GM18870 (cell line): ENCODE data around the gene PPP1R13B.
"Not testable (repeated sequence)": the region's sequence is repeated elsewhere in the genome, so short reads cannot be mapped to it uniquely, and the experiment has no call there.

Experiments
- ATAC-seq: cut with Tn5 transposase; IDR thresholded peaks from one replicate; pipeline ENCODE4 v1.9.1; 2021; ENCODE audit warnings: moderate library complexity; ENCODE audit not compliant: unreplicated experiment

PPP1R13B gene, protein sequence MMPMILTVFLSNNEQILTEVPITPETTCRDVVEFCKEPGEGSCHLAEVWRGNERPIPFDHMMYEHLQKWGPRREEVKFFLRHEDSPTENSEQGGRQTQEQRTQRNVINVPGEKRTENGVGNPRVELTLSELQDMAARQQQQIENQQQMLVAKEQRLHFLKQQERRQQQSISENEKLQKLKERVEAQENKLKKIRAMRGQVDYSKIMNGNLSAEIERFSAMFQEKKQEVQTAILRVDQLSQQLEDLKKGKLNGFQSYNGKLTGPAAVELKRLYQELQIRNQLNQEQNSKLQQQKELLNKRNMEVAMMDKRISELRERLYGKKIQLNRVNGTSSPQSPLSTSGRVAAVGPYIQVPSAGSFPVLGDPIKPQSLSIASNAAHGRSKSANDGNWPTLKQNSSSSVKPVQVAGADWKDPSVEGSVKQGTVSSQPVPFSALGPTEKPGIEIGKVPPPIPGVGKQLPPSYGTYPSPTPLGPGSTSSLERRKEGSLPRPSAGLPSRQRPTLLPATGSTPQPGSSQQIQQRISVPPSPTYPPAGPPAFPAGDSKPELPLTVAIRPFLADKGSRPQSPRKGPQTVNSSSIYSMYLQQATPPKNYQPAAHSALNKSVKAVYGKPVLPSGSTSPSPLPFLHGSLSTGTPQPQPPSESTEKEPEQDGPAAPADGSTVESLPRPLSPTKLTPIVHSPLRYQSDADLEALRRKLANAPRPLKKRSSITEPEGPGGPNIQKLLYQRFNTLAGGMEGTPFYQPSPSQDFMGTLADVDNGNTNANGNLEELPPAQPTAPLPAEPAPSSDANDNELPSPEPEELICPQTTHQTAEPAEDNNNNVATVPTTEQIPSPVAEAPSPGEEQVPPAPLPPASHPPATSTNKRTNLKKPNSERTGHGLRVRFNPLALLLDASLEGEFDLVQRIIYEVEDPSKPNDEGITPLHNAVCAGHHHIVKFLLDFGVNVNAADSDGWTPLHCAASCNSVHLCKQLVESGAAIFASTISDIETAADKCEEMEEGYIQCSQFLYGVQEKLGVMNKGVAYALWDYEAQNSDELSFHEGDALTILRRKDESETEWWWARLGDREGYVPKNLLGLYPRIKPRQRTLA

GRCh38 chr14:103847451-103848174 is at the start of gene PPP1R13B:
Gene PPP1R13B, minus strand, starts transcription at chr14:103847575. Its CDS starts 268 bp downstream, at chr14:103847307.
- no peak for ATAC-seq

DNA sequence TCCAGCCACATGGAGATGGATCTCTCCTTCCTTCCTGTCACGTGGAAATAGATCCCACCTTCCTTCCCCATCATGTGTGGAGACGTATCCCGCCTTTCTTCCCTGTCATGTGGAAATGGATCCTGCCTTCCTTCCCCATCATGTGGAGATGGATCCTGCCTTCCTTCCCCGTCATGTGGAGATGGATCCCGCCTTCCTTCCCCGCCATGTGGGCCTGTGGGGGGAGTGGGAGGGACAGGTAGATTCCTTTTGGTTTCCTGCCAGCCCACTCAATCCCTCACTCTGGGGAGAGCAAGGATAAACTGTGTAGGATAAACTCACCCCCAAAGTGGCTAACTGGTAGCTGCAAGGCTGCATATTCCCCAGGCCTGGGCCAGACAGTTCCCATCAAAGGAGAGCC is 49.2 kb upstream of the PPP1R13B start:
- ATAC-seq, result no peak

- ATAC-seq, result no peak
Measured at GRCh38 chr14:103894723-103895059, 47.3 kb upstream of the PPP1R13B start.

DNA sequence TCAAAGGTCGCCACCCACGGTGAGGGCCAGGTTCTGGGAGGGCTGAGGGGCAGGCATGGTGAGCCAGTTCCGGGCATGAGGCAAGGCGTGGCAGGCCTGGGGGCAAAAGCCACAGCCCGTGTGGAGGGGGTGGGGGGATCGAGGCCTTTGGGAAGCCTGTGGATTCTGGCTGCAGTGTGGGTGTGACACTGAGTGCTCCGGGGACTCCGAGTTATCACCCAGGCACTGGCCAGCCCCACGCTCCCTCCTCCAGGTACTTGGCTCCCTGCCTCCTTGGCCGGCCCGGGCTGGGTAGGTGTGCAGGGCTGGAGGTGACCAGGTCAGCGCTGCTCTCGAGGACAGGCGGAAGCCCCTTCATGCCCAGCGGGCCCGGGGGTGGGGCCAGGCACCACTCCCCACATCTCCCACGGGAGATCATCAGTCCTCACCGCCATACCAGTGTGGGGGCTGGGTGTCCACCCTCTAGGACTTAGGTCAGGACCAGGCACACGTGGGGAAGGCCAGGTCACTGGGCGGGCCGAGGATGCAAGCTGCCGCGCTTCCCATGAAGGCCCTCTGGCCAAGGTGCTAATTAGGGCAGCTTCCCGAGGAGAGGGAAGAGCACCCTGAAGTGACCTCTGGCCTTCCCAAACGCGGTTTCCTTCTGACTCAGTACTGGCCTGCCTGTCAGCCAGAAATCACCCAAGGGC is 46.8 kb upstream of the PPP1R13B start:
- ATAC-seq, result no peak

- no peak for ATAC-seq
Measured at GRCh38 chr14:103892247-103892646, 44.9 kb upstream of the PPP1R13B start.

DNA sequence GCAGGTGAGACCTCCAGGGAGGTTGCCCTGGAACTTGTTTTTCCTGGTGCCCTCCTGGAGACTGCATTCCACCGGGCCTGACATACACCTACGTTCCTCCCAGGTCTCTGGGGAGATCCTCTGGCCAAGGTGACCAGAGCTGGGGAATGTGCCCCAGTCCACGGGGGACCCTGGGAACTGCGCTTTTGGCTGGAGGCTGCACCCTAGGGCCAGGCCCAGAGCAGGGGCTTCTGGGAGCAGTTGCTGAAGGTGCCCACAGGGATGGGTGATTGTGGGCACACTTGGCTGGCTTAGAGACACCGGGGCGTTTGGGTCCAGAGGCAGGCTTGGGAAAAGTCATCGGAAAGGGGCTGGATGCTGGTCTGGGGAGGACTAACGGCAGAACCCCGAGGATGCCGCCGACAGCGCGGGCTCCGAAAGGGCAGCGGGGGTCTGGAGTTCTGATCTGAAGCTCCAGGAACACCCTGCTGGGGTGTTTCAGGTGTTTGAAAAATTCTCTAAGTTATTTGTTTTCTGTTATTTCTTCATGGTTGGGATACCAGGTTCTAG is 44.4 kb upstream of the PPP1R13B start:
- ATAC-seq, result no peak

DNA sequence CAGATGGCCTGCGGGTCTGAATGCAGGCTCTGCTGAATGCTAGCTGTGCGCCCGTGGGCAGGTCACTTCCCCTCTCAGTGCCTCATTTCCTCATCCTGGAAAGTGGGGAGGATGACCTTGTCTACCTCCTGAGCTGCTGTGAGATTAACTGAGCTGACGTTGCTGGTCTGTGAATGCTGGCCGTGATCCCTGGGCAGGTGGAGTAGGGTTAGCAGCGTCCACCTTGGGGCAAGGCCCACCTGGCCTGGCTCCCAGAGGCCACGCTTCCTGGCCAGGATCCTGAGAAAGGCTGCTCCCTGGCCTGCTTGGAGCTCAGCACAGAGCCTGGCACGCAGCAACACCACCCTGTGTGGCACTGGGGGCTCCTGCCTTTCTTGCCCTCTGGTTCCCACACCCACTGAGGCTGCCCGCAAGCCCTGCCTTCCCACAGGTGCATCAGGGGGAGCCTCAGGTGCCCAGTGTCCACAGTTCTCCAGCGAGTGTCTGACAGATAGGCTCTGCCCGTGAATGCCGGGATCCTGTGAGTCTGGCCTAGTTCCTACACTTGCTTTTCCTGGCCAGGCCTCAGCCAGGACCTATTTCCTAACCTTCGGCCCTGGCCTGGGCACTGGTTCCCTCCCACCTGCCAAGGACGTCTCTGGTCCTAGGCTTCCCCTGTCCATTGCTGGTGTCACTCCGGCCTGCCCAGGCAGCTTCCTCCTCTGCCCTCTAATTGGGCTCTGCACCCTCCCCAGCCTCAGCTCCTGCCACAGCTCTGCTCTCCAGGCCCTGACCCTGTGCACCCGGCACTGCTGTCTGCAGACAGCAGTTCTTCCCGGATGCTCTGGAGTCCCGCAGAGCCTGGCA is 43.7 kb upstream of the PPP1R13B start:
- ATAC-seq, result no peak

DNA sequence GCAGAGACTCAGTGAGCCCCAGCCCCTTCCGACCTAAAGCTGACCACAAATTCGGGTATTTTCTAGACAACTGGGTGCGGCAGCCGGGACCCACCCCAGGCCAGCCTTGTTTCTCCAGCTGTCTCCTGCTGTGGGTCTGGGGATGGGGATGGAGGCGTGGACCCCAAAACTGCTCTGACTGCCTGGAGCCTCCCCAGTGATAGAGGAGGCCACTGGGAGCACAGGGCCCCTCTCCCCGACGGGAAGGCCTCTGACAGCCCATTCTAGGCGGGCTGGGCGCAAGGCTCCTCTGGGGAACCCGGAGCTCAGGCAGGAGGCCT is 42.6 kb upstream of the PPP1R13B start:
- ATAC-seq, result no peak

- no peak for ATAC-seq
Measured at GRCh38 chr14:103889313-103890051, 42.1 kb upstream of the PPP1R13B start.

DNA sequence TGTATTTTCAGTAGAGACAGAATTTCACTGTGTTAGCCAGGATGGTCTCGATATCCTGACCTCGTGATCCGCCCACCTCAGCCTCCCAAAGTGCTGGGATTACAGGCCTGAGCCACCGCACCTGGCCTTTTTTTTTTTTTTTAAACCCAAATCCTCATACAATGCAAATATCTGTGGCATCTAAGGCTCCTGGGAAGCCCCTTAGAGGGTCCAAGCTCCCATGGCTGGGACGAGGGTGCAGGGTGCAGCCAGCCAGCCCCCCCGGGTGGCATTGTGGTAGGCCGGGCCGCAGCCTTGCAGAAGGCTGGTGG is 41.6 kb upstream of the PPP1R13B start:
- ATAC-seq, result not testable (repeated sequence)

GRCh38 chr14:103887557-103888115 is 40.3 kb upstream of the PPP1R13B start:
- no peak for ATAC-seq

GRCh38 chr14:103887170-103887501 is 39.8 kb upstream of the PPP1R13B start:
- no peak for ATAC-seq

DNA sequence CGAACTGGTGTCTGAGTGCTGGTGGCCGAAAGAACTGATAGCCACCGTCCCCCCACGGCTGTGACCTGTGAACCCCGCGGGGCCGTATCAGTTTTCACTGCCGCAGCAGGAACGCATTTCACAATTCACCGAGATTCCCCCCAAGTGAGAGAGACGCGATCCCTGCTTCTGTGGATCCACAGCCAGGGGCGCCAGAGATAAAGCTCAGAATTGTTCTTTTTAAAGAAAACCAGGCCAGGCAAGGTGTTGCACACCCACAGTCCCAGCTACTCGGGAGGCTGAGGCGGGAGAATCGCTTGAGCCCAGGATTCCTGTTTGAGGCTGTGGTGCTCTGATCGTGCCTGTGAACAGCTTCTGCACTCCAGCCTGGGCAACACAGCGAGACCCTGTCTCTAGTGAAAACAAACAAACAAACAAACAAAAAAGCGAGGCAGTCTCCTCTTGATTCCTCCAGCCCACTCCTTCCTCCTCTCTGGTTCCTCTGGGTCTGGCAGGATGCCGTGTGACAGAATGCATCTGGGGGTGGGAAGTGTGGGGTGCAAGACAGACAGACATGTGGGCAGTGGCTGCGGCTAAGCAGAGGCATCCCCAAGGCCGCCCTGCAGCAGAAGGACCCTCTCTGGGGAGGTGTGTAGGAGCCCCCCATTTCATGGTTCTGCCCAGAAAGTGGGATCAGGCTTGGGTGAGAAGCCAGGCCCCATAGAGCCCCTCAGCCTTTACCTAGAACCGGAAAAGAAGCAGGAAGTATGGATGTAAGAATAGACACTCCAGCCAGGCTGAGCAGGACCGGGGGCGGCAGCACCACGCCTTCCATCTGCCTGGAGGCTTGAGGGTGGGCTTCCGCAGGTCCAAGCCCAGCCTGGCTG is 39.2 kb upstream of the PPP1R13B start:
- no peak for ATAC-seq

GRCh38 chr14:103885509-103885932 is 38.1 kb upstream of the PPP1R13B start:
- ATAC-seq, result no peak

DNA sequence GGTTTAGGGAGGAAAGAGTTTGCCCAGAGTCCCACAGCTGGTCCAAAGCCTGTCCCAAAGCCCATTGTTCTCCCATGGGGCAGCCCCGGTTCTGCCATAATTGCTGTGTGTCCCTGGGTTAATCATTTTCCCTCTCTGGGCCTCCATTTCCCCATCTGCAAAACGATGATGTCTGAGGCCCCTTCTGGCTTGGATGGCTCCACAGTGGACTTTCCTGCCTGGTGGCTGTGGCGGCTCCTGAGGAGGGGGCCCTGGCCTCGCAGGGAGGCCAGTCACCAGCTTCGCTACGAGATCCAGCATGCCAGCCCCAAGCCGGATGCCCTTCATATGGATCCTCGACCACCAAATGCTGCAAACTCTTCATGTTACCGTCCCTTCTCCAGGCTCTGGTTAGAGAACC is 37.5 kb upstream of the PPP1R13B start:
- ATAC-seq, result no peak

GRCh38 chr14:103883263-103883523 is 35.8 kb upstream of the PPP1R13B start:
- ATAC-seq, result no peak

- ATAC-seq, result no peak
Measured at GRCh38 chr14:103882503-103883262, 35.3 kb upstream of the PPP1R13B start.
